Amygdala (tissue), 56 donors: ENCODE measurements around the gene C11orf71.
A peak's percentile ranks its signal among the peaks of the same experiment; 100 is the strongest.

Source experiments
- DNase-seq, 56 donors: peaks; one replicate each; lab custom pipeline; 2025; lab: John Stamatoyannopoulos, UW

C11orf71 gene, protein sequence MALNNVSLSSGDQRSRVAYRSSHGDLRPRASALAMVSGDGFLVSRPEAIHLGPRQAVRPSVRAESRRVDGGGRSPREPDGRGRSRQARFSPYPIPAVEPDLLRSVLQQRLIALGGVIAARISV

DNA sequence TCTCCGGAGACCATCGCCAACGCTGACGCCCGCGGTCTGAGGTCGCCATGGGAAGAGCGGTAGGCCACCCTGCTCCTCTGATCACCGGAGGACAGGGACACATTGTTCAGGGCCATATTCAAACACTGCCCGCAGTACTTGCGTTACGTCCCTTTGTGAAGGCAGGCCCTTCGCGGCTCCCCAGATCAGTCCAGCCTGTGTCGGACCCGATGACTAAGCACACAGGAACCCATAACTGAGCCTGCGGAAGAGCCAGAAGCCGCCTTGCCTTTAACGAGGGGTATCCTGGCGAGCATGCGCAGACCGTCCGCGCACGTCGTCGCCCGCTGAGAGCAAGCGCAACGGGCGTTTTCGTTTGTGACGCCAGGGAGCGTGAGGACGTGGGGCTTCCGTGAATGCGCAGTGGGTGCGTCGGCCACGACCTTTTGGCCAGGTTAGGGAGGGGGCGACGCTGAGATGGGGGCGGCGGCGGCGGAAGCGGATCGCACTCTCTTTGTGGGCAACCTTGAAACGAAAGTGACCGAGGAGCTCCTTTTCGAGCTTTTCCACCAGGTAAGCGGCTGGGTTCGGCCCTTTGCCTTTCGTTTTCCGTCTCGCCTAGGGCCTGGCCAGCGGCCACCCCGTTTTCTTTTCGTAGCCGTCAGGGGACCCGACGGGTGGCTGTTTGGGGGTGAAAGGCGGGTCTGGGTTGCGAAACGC lies at the start of gene C11orf71, which contains the start of gene RBM7:
Gene C11orf71, minus strand, starts transcription at position 296 of the 699 bp plus-strand sequence. Its CDS starts 180 bp downstream, at position 116.
Gene RBM7, plus strand, starts transcription at position 451 of the 699 bp plus-strand sequence. Its CDS starts 6 bp downstream, at position 457.
- peak; percentile 65 to 98 (median 90) for DNase-seq

DNA sequence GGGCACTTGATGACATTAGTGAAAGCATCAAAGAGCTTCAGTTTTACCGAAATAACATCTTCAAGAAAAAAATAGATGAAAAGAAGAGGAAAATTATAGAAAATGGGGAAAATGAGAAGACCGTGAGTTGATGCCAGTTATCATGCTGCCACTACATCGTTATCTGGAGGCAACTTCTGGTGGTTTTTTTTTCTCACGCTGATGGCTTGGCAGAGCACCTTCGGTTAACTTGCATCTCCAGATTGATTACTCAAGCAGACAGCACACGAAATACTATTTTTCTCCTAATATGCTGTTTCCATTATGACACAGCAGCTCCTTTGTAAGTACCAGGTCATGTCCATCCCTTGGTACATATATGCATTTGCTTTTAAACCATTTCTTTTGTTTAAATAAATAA lies 49.5 kb upstream of the C11orf71 start:
- DNase-seq = no peak

DNA sequence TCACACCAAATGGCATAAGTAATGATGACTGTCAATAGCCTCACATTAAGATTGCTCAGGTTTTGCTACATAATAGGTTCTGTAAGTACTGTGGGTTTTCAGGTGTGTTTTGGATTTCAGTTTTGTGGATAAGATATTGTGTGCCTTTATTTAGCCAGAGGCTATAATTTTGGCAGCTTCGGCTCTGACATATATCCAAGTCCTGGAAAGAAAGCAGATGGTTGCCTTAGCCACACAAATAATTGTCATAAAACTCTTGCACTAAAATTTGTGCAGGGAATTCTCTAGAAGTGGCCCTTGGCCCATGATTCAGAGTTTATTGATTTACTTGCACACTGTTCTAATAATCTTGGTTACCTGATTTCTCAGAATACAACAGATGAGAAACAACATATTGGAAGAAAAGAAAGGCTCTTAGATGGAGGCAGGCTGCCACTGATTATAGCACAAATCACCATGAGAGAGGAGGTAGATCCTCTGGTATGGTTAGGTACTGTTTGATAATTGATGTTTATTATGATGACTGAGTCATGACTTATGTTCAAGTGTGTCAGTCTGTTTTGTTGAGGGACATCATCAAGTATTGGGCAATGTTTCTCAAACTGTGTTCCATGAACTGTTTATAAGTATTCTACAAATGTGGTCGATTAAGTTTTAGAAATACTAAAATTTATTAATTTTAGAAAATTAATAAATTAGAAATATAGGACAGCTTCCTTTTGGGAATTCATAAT lies 48.6 kb upstream of the C11orf71 start:
- DNase-seq = no peak

DNA sequence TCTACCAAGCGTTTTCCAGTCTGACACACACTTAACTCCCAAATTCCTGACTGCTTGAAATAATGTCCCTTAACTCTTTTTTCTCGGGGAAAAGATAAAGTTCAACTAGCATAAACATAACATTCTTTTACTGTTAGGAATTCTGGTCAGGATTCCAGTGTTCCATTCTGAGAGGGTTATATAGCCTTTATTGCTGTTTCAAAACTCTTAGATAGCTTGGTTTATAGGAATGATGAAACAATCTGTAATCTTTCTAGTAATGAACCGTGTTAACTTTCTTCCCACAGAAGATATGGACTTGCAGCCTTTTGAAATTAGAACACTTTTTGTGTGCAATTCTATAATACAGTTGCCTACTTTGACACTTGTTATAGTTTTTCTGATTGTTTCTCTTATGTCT lies 47.6 kb upstream of the C11orf71 start:
- DNase-seq = no peak

DNA sequence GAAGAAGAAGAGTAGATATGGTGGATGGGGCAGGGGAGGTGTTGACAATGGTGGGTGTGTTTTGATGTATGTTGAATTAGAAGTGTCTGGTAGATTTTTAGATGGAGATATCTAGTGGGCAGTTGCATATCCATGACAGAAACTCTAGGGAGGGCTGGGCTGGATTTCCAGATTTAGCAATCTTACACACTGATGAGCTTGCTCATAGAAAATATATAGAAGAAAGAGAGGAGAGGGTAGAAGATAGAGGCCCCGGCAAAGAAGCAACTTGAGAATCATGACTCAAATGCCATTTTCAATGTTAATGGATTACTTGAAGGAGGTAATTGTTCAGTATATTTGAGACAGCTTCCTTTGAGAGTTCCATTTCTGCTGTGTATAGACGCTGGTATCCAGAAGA lies 47.1 kb upstream of the C11orf71 start:
- DNase-seq = no peak

GRCh38 chr11:114442536-114442935 lies 42.2 kb upstream of the C11orf71 start:
- no peak for DNase-seq

DNA sequence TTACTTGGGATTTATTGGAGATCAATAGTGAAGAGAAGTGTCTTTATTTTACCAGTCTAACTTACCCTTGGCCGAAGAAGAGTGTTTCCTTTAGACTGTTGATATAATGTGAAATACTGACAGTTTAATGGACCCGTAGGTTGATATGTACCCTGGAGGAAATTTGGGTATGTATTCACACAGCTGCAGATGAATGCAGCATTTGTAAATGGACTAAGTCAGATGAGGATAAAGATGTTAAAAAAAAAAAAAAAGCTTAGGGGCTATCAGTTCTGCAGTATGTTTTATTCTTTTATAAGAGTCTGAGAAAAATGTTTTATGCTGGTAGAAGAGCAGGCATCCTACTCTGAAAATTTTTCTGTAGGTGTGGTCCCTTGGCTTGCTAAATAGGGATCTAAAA lies 41.6 kb upstream of the C11orf71 start:
- DNase-seq = no peak

DNA sequence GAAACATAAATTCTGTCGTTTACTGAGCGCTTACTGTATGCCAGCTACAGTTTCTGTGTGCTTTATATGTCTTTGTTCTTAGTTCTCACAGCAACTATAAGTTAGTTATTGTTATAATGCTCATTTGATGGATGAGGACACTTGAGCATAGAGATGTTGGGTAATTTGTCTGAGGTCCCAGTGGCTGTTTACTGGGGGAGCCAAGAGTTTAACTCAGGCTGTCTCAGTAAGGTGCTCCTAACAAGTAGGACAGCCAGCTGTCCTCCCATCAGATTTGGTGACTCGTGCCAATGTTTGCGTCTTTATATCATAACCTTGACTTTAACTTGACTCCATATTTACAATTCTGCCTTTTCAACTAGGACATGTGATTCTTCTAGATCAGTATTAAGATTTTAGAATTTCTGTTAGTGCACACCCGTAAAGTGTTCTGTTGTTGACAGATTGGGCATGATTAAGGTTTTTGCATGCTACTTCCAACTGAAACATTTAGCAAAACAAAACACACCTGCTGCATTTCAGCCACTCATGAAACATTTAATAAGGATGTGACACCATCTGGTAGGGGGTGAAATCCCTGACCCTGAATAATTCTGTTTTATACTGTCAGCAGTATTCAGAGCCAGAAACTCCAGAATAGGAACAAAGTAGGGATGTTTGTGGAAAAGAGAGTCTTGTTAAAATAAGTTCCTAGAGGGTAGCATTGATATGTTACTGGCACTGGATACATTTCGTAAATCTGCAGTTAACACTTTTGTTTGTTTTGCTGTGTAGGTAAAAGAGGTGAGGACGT lies 40.9 kb upstream of the C11orf71 start:
- no peak for DNase-seq

DNA sequence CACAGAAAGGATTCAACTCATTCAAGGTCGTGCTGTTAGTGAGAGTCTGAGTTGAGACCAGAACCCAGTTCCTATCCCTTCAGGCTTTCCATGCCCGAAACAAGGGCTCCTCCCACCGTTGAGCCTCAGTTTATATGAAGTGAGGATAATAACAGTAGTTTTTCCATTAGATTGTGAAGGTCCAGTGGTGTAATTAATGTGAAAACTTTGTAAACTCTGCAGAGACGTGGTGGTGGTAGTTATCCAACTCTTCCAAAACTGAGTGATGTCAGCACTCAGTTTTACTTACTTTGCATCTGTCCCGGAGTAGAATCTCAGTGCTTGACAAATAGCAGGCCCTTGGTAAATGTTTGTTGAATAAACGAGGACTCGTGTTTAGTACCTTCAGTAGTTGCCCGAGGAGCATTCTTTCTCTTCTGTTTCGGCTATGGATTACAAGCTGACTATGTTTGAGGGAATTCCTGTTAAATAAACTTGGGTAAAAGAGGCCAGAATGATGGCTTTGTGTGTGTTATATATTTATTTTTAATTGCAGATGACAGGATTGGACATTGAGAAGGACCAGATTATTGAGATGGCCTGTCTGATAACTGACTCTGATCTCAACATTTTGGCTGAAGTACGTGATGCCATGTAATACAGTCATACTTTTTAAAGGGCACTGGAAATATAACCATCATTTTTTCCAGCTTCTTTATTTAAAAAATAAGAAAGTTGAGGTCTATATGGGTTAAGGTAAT lies 40.0 kb upstream of the C11orf71 start:
- peak in 9 of 56 donors; percentile 5 to 60 (median 27) for DNase-seq

- DNase-seq = peak; percentile 59 to 97 (median 92)
Measured at GRCh38 chr11:114439229-114440120, 39.2 kb upstream of the C11orf71 start, which contains the start of gene REXO2. Gene REXO2 (plus strand): TSS chr11:114439467. CDS start chr11:114439529, 62 bp downstream.

GRCh38 chr11:114438303-114438702 lies 38.0 kb upstream of the C11orf71 start:
- DNase-seq = no peak

DNA sequence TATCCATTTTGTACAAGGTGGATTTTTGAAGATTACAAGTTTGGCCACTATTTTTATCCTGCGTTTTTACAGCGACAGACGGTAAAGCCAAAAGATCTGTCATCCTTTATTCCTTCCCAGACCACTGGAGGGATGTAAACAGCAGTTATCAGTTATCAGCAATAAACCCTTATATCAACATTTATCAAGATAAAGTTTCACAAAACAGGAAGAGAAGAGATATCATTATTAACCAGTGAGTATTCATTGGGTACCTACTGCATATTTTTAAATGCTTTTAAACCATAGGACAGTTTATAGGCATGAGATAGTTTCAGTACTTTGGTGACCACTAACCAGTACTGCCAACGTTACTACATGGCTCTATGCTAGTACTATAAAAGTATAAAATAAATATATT lies 33.1 kb upstream of the C11orf71 start:
- no peak for DNase-seq

DNA sequence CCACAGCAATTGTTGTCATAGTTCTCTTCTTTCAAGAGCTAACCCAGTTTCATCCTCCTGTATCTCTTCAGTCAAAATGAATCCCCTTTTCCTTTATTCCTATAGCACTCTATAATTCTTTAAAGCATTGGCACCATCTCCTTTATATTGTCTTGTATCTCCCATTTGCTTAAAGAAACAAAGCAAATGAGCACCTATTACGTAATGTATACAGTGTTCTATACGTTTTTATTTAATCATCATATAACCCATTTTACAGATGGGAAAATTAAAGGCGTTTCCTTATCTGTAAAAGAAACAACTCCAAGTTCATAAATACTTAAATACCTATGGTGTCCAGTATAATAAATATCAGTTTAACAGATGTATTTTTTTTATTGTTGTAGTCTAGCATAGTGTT lies 32.6 kb upstream of the C11orf71 start:
- DNase-seq = no peak

GRCh38 chr11:114430290-114430689 lies 30.0 kb upstream of the C11orf71 start:
- DNase-seq = no peak

- no peak for DNase-seq
Measured at GRCh38 chr11:114426280-114426679, 26.0 kb upstream of the C11orf71 start.

- no peak for DNase-seq
Measured at GRCh38 chr11:114416441-114416961, 16.2 kb upstream of the C11orf71 start.

GRCh38 chr11:114413958-114414357 lies 13.6 kb upstream of the C11orf71 start:
- DNase-seq = no peak

- no peak for DNase-seq
Measured at GRCh38 chr11:114412946-114413345, 12.6 kb upstream of the C11orf71 start.

- DNase-seq = no peak
Measured at GRCh38 chr11:114401311-114401710, 1.0 kb upstream of the C11orf71 start.
